H1 (cell line): Measurements from ENCODE around the gene ARL10.

Experiments used
- BRCA1 ChIP-seq: IDR thresholded peaks from 2 replicates; pipeline ENCODE4 v1.6.1; 2012; ENCODE audit warnings: low read depth, low read length, improper control_type of control experiment
- CTCF ChIP-seq, 3 experiments: IDR thresholded peaks; 1 replicate in 2 of 3; 2 replicates in 1 of 3; pipeline versions ENCODE4 v1.5.1 to v1.6.1; 2011; ENCODE audit warnings: low read length in 3 of 3, mild to moderate bottlenecking in 3 of 3, inconsistent platforms in 2 of 3, low read depth in 1 of 3, moderate library complexity in 1 of 3; ENCODE audit not compliant: insufficient read depth in 1 of 3; ENCODE audit errors: control extremely low read depth in 1 of 3
- EZH2 ChIP-seq: fragments of 200-600 bp; sonication (generic); IDR thresholded peaks from 2 replicates; pipeline ENCODE4 v1.7.1; 2012; ENCODE audit warnings: low read depth, mild to moderate bottlenecking, moderate library complexity, low read length, inconsistent platforms; ENCODE audit not compliant: severe bottlenecking
- HDAC6 ChIP-seq: IDR thresholded peaks from one replicate; pipeline ENCODE4 v1.7.1; 2012; ENCODE audit warnings: low read depth, mild to moderate bottlenecking, inconsistent platforms, low read length, moderate library complexity
- JUND ChIP-seq: IDR thresholded peaks from 2 replicates; pipeline ENCODE4 v1.6.1; 2011; ENCODE audit warnings: mild to moderate bottlenecking, improper control_type of control experiment, low read length
- KDM5A ChIP-seq: fragments of 200-600 bp; IDR thresholded peaks from 2 replicates; pipeline ENCODE4 v1.7.1; 2012; ENCODE audit warnings: mild to moderate bottlenecking, low read length, inconsistent platforms, mixed read lengths
- NANOG ChIP-seq: IDR thresholded peaks from 2 replicates; pipeline ENCODE4 v1.6.1; 2011; ENCODE audit warnings: low read length, low read depth, mild to moderate bottlenecking, inconsistent platforms; ENCODE audit not compliant: insufficient read depth, poor library complexity, severe bottlenecking
- NRF1 ChIP-seq: IDR thresholded peaks from 2 replicates; pipeline ENCODE4 v1.6.1; 2011; ENCODE audit warnings: mild to moderate bottlenecking, low read depth, low read length, improper control_type of control experiment
- POLR2A ChIP-seq, 2 experiments: IDR thresholded peaks; 1 replicate in 1 of 2; 2 replicates in 1 of 2; pipeline ENCODE4 v1.6.1; 2011; ENCODE audit warnings: low read depth in 2 of 2, low read length in 2 of 2, mild to moderate bottlenecking in 2 of 2; ENCODE audit errors: control extremely low read depth in 1 of 2
- RNF2 ChIP-seq: fragments of 200-900, 300-1000 bp; sonication (generic); IDR thresholded peaks from 2 replicates; pipeline ENCODE4 v1.7.1; 2016; ENCODE audit warnings: borderline replicate concordance, low read depth, mild to moderate bottlenecking, antibody characterized with exemption, low read length; ENCODE audit not compliant: poor library complexity, severe bottlenecking; ENCODE audit errors: missing control alignments
- ZNF274 ChIP-seq: IDR thresholded peaks from 2 replicates; pipeline ENCODE4 v1.7.0; 2012; ENCODE audit warnings: low read length, borderline replicate concordance; ENCODE audit errors: extremely low read depth

- no peak for TF ChIP-seq POLR2A (IDR thresholded peaks at IDR 0.05; ENCODE audit: control extremely low read depth in 1 of 2, low read depth in 2 of 2, low read length in 2 of 2)
- no peak for TF ChIP-seq HDAC6
- no peak for TF ChIP-seq CTCF (IDR thresholded peaks at IDR 0.05; ENCODE audit: control extremely low read depth in 1 of 3, insufficient read depth in 1 of 3, low read depth in 1 of 3, low read length in 3 of 3)
- no peak for TF ChIP-seq NRF1
- no peak for TF ChIP-seq ZNF274
- no peak for TF ChIP-seq EZH2
- no peak for TF ChIP-seq JUND
- no peak for TF ChIP-seq RNF2
- no peak for TF ChIP-seq NANOG
- no peak for TF ChIP-seq BRCA1
- TF ChIP-seq KDM5A: no peak
These were observed 31.0 kb downstream of the ARL10 start for GRCh38 chr5:176396330-176396729.
